Measurements from ENCODE around the gene ELFN2. TPM values are rescaled to one million over a fixed set of nuclear protein-coding genes. Genes with fewer than 3 reads are reported as not detected.

Gene ELFN2
- total RNA-seq, 4 donors from 2014 or later = 0.30 to 4.4 (median 3.1) TPM

DNA sequence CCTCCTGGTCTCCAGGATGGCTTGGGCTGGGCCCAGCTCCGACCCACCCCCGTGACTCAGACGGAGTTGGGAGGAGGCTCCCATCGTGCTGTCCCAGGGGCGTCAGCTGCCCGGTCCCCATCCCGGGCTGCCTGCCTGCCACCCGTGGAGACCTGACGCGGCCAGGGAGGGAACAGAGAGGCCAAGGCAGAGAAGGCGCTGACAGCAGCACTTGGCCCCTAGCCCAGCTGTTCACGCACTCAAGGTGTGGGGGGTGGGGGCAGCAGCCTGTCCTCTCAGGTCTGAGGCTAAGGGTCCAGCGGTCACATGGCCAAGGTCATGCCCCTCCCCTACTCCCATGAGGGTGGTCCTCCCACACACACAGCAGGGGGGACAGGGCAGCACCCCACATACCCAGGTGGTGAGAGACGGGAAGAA lies 48.6 kb downstream of the ELFN2 start:
- H3K4me3 ChIP-seq = no peak overlapping the region
- H3K36me3 ChIP-seq = no peaks in the 10 kb centered on the region
- 30 to 49% methylated on average over 11 to 14 of the region's 14 CpGs for WGBS, 2 donors
- H3K9me3 ChIP-seq = no peaks in the 10 kb centered on the region
- H3K27me3 ChIP-seq = peaks cover 0 to 60% of the 10 kb centered on the region in 2 donors
- no peak for DNase-seq (ENCODE audit: low spot score in 2 of 2)
- TF ChIP-seq EP300 (IDR thresholded peaks at IDR 0.05) = no peak
- TF ChIP-seq, protein P1, sequence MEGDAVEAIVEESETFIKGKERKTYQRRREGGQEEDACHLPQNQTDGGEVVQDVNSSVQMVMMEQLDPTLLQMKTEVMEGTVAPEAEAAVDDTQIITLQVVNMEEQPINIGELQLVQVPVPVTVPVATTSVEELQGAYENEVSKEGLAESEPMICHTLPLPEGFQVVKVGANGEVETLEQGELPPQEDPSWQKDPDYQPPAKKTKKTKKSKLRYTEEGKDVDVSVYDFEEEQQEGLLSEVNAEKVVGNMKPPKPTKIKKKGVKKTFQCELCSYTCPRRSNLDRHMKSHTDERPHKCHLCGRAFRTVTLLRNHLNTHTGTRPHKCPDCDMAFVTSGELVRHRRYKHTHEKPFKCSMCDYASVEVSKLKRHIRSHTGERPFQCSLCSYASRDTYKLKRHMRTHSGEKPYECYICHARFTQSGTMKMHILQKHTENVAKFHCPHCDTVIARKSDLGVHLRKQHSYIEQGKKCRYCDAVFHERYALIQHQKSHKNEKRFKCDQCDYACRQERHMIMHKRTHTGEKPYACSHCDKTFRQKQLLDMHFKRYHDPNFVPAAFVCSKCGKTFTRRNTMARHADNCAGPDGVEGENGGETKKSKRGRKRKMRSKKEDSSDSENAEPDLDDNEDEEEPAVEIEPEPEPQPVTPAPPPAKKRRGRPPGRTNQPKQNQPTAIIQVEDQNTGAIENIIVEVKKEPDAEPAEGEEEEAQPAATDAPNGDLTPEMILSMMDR (IDR thresholded peaks at IDR 0.05) = no peak
- no peak for TF ChIP-seq POLR2A (IDR thresholded peaks at IDR 0.05)
- H3K4me1 ChIP-seq = peaks cover 0 to 21% (median 0%) of the 10 kb centered on the region in 4 donors
- H3K27ac ChIP-seq = no peak overlapping the region

DNA sequence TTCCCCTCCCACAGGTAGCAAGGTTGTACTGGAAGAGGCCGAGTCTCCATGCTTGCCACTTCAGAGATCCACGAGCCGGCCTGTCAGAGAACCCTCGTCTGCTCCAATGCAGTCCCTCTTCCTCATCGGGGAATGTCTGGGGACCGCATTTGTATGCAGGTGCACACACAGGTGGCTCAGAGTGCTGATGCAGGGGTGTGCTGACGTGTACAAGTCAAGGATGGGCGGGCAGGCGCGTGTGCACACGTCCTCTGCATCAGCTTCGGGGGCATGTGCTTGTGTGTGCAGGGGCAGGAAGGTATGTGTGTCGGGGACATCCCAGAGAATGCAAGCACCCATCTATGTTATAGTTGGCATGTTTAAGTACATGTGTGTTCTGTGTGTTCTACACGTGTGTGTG lies 49.4 kb downstream of the ELFN2 start:
- H3K4me3 ChIP-seq = no peak overlapping the region
- no peak for DNase-seq (ENCODE audit: low spot score in 2 of 2)
- H3K27ac ChIP-seq = no peak overlapping the region
- no peaks in the 10 kb centered on the region for H3K9me3 ChIP-seq
- 74 to 75% methylated on average over 14 of the region's 14 CpGs for whole genome bisulfite sequencing, 2 donors
- H3K27me3 ChIP-seq = peaks cover 0 to 57% of the 10 kb centered on the region in 2 donors
- peaks cover 0 to 21% (median 0%) of the 10 kb centered on the region in 4 donors for H3K4me1 ChIP-seq
- H3K36me3 ChIP-seq = no peaks in the 10 kb centered on the region
- TF ChIP-seq EP300 (IDR thresholded peaks at IDR 0.05) = no peak
- TF ChIP-seq POLR2A (IDR thresholded peaks at IDR 0.05) = no peak
- TF ChIP-seq, protein P1 (IDR thresholded peaks at IDR 0.05) = no peak

DNA sequence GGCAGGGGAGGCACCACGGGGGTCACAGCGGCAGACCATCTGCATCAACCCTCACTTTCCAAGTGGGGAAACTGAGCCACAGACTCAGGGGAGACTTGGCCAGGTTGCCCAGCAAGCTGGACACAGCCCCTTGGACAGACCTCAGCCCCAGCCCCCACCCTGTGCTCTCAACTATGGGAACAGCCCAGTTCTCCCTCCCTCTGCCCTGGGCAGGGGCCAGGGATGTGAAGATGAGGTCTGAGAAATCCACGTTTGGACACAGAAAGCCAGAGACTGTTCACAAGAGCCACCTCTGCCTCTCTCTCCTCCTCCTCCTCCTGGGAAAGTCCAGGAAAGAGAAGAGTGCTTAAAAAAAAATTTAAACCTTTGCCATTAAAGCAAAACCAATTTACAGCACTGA lies 50.1 kb downstream of the ELFN2 start:
- 66 to 74% methylated on average over 3 of the region's 3 CpGs for WGBS, 2 donors
- no peak for DNase-seq (ENCODE audit: low spot score in 2 of 2)
- peaks cover 0 to 52% of the 10 kb centered on the region in 2 donors for H3K27me3 ChIP-seq
- H3K36me3 ChIP-seq = no peaks in the 10 kb centered on the region
- H3K9me3 ChIP-seq = no peaks in the 10 kb centered on the region
- TF ChIP-seq, protein P1 (IDR thresholded peaks at IDR 0.05) = no peak
- no peak for TF ChIP-seq EP300 (IDR thresholded peaks at IDR 0.05)
- H3K4me1 ChIP-seq = peaks cover 0 to 21% (median 0%) of the 10 kb centered on the region in 4 donors
- H3K4me3 ChIP-seq = no peak overlapping the region
- H3K27ac ChIP-seq = no peak overlapping the region

DNA sequence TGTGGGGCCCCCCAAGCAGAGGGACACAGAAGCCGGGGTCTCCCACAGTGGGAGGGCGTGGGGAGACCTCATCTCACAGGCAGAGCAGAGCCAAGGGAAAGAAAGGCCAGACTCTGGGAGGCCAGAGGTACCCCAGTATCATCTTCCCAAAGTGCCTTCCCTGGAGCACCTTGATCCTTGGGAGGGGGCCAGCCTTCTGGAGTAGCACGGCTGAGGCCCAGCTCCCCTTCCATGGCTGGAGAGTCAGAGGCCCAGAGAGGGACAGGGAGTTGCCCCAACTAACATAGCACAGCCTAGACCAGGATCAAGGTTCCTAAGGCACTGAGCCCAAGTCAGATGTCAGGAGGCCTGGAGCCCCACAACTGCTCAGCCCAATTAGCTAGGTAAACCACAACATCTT lies 50.6 kb downstream of the ELFN2 start:
- Histone ChIP-seq H3K4me1 (peaks cover 0 to 21% (median 0%) of the 10 kb centered on the region in 4 donors), H3K27me3 (peaks cover 0 to 52% of the 10 kb centered on the region in 2 donors), H3K9me3 (no peaks in the 10 kb centered on the region), H3K36me3 (no peaks in the 10 kb centered on the region), H3K4me3 (no peak overlapping the region), H3K27ac (no peak overlapping the region)
- DNase-seq (ENCODE audit: low spot score in 2 of 2) = no peak
- WGBS, 2 donors = 49 to 52% methylated on average over 3 of the region's 3 CpGs
- no peak for TF ChIP-seq EP300 (IDR thresholded peaks at IDR 0.05)
- TF ChIP-seq, protein P1 (IDR thresholded peaks at IDR 0.05) = no peak
- TF ChIP-seq POLR2A (IDR thresholded peaks at IDR 0.05) = no peak

DNA sequence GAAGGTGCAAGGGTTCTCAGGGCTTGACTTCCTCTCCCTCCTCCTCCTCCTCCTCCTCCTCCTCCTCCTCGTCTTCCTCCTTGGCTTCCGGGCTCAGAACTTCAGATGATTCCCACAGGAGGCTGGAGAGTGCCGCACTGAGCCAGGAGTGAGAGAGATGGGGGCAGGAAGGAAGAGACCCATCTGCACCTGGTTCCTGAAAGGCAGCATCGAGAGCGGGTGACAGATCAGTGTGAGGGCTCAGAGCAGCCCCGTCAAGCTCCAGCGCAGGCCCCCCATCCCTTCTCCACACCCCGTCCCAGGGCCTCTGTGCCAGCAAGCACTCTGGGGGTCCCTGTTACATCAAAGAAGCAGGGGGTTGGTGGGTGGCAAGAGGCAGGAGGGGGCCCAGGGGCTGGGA lies 51.5 kb downstream of the ELFN2 start:
- Histone ChIP-seq H3K27ac (no peak overlapping the region), H3K4me1 (peaks cover 0 to 15% (median 0%) of the 10 kb centered on the region in 4 donors), H3K27me3 (peaks cover 0 to 52% of the 10 kb centered on the region in 2 donors), H3K36me3 (no peaks in the 10 kb centered on the region), H3K9me3 (no peaks in the 10 kb centered on the region), H3K4me3 (no peak overlapping the region)
- WGBS, 2 donors = 57 to 63% methylated on average over 8 of the region's 8 CpGs
- DNase-seq (ENCODE audit: low spot score in 2 of 2) = no peak
- TF ChIP-seq, protein P1 (IDR thresholded peaks at IDR 0.05) = no peak
- no peak for TF ChIP-seq EP300 (IDR thresholded peaks at IDR 0.05)
- TF ChIP-seq POLR2A (IDR thresholded peaks at IDR 0.05) = no peak

All from tibial nerve (tissue), 4 donors.